GM12872 (cell line): Measurements from ENCODE around the gene ZNF467.

Experiments used
- TF ChIP-seq, protein P1 (sequence below): IDR thresholded peaks from 3 replicates; pipeline ENCODE4 v1.5.1; 2011; ENCODE audit warnings: low read depth, mild to moderate bottlenecking, low read length, moderate library complexity; ENCODE audit not compliant: insufficient read depth

The ZNF467 gene

DNA sequence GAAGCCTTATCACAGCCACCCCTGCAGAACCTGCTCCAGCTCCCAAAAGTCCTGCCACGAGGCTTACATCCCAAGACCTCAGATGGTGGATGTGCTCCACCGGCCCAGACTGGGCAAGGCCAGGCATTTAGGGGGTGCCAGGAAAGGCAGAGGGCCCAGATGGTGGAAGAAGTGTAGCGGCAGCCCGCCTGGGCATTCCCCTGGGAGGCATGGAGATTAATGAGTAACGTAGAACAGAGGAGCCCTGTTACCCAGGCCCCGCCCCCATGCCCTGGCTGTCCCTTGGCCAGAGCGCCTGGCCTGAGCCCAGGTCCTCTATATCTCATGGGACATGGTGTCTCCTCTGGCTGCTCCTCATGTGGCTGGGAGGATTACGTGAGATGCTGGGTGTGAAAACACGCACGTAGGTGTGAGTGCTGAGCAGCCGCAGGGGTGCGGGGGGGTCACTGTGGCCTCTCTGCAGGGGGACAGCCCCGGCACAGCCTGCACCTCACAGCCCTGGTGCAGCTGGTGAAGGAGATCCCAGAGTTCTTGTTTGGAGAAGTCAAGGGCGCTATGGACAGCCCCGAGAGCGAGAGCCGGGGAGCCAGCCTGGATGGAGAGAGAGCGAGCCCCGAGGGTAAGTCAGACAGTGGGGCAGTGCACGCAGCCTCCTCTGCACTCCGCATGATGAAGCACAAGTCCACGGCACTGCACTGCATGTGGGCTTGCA, 52.9 kb downstream of the ZNF467 start:
- TF ChIP-seq, protein P1, sequence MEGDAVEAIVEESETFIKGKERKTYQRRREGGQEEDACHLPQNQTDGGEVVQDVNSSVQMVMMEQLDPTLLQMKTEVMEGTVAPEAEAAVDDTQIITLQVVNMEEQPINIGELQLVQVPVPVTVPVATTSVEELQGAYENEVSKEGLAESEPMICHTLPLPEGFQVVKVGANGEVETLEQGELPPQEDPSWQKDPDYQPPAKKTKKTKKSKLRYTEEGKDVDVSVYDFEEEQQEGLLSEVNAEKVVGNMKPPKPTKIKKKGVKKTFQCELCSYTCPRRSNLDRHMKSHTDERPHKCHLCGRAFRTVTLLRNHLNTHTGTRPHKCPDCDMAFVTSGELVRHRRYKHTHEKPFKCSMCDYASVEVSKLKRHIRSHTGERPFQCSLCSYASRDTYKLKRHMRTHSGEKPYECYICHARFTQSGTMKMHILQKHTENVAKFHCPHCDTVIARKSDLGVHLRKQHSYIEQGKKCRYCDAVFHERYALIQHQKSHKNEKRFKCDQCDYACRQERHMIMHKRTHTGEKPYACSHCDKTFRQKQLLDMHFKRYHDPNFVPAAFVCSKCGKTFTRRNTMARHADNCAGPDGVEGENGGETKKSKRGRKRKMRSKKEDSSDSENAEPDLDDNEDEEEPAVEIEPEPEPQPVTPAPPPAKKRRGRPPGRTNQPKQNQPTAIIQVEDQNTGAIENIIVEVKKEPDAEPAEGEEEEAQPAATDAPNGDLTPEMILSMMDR, result no peak

- TF ChIP-seq, protein P1, result no peak
Measured at GRCh38 chr7:149719912-149720335, 53.5 kb downstream of the ZNF467 start.

DNA sequence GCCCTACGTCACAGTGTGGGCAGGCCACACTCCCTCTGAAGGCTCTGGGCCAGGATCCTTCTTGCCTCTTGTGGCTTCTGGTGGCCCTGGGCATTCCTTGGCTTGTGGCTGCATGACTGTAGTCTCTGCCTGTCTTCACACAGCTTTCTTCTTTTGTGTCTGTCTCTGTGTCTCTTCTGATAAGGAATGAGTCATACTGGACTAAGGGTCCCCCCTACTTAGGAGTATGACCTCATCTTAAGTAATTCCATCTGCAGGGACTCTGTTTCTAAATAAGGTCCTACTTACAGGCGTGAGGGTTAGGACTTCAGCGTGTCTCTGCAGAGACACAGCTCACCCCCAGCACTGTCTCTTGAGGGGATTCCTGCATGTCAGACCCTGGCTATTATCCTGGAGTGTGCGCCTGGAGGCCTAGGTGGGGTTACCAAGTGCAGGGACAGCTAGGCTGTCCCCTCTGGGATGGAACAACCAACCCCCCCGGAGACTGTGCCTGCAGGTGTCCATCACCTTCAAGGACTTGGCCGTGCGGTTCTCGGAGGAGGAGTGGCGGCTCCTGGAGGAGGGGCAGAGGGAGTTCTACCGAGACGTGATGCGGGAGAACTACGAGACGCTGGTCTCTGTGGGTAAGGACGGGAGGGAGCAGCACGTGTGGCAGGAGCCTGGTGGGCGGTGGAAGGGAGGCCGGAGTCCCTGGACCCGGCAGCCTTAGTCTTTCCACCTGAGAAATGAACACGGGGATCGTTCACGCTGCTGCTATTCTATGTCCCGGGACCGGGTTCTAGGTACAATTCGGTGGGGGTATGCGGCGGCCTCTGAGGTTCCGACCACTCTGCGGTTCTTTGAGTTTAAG, 54.1 kb downstream of the ZNF467 start:
- TF ChIP-seq, protein P1, result no peak

DNA sequence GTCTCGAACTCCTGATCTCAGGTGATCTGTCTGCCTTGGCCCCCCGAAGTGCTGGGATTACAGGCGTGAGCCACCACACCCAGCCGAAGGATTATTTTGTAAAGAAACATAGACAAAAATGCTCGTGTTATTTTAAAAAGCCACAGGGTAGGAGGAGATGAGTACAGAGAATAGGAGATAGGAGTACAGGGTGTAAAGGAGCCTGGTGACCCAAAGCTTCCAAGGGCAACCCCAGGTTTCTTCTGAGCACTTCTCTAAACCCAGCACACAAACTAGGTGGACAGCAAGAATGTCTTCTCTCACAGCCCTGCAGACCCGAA, 54.7 kb downstream of the ZNF467 start:
- TF ChIP-seq, protein P1, result no peak

GRCh38 chr7:149717481-149717880, 55.9 kb downstream of the ZNF467 start:
- TF ChIP-seq, protein P1, result no peak

GRCh38 chr7:149716932-149717307, 56.5 kb downstream of the ZNF467 start:
- TF ChIP-seq, protein P1, result no peak

- TF ChIP-seq, protein P1, result no peak
Measured at GRCh38 chr7:149716007-149716931, 57.1 kb downstream of the ZNF467 start.
